Activated CD8-positive, alpha-beta T cell treated with anti-CD3 and anti-CD28 coated beads, Interleukin-2, amount 10 ng/mL, durations not matched to agents 7 days and 5 days (primary cell): ENCODE results near the gene ARID1B. TPM values are rescaled to one million over a fixed set of nuclear protein-coding genes. Genes with fewer than 3 reads are reported as not detected.

Source experiments
- ATAC-seq: fragments of 150-1000 bp; cut with Tn5 transposase; one replicate; pipeline ENCODE4 v1.10.0; 2021; ENCODE audit warnings: moderate library complexity
- CTCF ChIA-PET: fragments of 350-600 bp; sonication (Branson Sonifier 250); formaldehyde crosslinking; loops from one replicate; lab custom pipeline; 2021; ENCODE audit warnings: antibody characterized with exemption; lab: Charles Lee
- POLR2A ChIA-PET: fragments of 350-600 bp; sonication (Branson Sonifier 250); formaldehyde crosslinking; loops from one replicate; lab custom pipeline; 2021; ENCODE audit warnings: antibody characterized with exemption; lab: Charles Lee
- DNase-seq: peaks from one replicate; pipeline ENCODE4 v3.0.0-alpha.2; 2020
- H3K27ac Mint-ChIP-seq: one replicate; pipeline ENCODE4 v1.8.0; 2021; ENCODE audit warnings: mild to moderate bottlenecking, mixed read lengths
- H3K27me3 Mint-ChIP-seq: one replicate; pipeline ENCODE4 v1.8.0; 2021; ENCODE audit warnings: low read depth, mixed read lengths
- H3K36me3 Mint-ChIP-seq: one replicate; pipeline ENCODE4 v1.8.0; 2021; ENCODE audit warnings: low read depth, mixed read lengths
- H3K4me1 Mint-ChIP-seq: one replicate; pipeline ENCODE4 v1.8.0; 2021; ENCODE audit warnings: low read depth, mixed read lengths
- H3K4me3 Mint-ChIP-seq: one replicate; pipeline ENCODE4 v1.8.0; 2021; ENCODE audit warnings: mild to moderate bottlenecking, mixed read lengths
- H3K9me3 Mint-ChIP-seq: one replicate; pipeline ENCODE4 v1.8.0; 2022; ENCODE audit warnings: mixed read lengths; ENCODE audit not compliant: insufficient read depth
- total RNA-seq, 2 experiments: library from RNA; stranded (reverse); gene quantifications; one replicate each; pipeline ENCODE4 v1.2.3, GENCODE V29; 2021

ARID1B gene
- total RNA-seq, 2 experiments from 2014 or later: 60.9 to 62.4 TPM

DNA sequence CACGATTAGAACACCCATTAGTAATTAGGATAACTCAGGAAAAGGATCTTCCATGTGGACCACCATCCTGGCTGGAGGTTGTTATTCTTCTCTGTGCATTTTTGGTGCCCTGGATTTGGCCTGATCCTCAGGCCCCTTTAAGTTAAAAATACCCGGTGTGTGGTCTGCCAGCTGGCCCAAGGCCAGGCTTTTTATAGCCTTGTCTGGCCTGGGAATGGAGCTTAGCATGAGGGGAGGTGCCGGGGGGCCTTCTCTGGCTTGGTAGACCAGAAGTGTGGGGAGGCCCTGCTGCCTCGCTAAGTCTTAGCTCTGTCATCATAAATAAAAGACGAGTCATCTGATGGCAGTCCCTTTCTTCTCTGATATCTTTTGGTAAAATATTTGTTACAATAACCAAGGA lies 71.4 kb downstream of the ARID1B start:
- no peak for ATAC-seq
- H3K4me3 Mint-ChIP-seq: no peak overlapping the region
- peaks cover 6% of the 10 kb centered on the region for H3K36me3 Mint-ChIP-seq
- no peak overlapping the region for H3K27ac Mint-ChIP-seq
- H3K4me1 Mint-ChIP-seq: peaks cover 23% of the 10 kb centered on the region
- ChIA-PET POLR2A (no interaction called here), CTCF (no interaction called here)
- no peaks in the 10 kb centered on the region for H3K9me3 Mint-ChIP-seq
- no peak for DNase-seq
- no peaks in the 10 kb centered on the region for H3K27me3 Mint-ChIP-seq

DNA sequence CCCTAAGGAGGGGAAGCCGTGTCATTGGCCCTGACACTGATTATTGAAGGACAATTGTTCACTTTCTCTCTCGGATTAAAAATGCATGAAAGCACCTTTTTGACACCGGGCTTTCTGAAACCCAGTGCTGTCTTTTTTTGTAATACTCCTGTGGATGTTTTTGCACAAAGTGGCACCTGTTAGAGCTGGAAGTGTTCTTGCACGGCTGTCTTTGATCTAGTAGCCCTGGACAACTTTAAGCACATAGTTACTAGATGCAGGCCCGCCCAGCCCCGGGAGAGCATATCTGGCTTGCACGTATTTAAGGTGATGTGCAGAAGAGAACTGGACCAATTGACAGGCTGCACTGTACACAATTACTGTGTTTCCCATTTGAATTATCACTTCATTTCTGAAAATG lies 72.6 kb downstream of the ARID1B start:
- DNase-seq: no peak
- peaks cover 6% of the 10 kb centered on the region for H3K36me3 Mint-ChIP-seq
- ChIA-PET CTCF (no interaction called here), POLR2A (interaction anchor here (0.5 kb wide), 1 partner anchor 8 kb away, joined by 3 read pairs; no protein-coding TSS in a partner anchor)
- peaks cover 25% of the 10 kb centered on the region for H3K4me1 Mint-ChIP-seq
- ATAC-seq: no peak
- no peak overlapping the region for H3K27ac Mint-ChIP-seq
- no peak overlapping the region for H3K4me3 Mint-ChIP-seq
- no peaks in the 10 kb centered on the region for H3K9me3 Mint-ChIP-seq
- no peaks in the 10 kb centered on the region for H3K27me3 Mint-ChIP-seq

DNA sequence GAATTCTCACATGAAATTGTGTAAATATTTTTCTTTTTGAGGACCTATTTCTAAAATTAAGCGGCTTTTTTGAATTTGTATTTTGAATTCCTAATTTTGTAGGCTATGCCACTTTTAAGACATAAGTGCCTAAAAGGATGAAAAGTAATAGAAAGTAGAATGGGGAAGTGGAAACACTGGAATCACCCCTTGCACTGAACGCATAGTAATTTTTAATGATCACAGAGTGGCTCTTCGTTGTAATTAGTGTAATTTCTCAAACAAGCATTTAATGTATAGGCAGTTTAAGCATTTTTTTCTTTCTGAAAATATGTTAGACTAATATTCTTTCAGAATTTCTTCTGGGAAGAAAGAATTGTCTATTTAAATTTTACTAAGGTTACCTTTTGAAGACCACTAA lies 73.2 kb downstream of the ARID1B start:
- Mint-ChIP-seq H3K4me3 (no peak overlapping the region), H3K9me3 (no peaks in the 10 kb centered on the region), H3K27ac (no peak overlapping the region), H3K4me1 (peaks cover 23% of the 10 kb centered on the region), H3K27me3 (no peaks in the 10 kb centered on the region), H3K36me3 (peaks cover 6% of the 10 kb centered on the region)
- CTCF ChIA-PET: no interaction called here
- POLR2A ChIA-PET: no interaction called here
- ATAC-seq (no peak), DNase-seq (no peak)

- POLR2A ChIA-PET: no interaction called here
- CTCF ChIA-PET: no interaction called here
- no peak for ATAC-seq
- Mint-ChIP-seq H3K9me3 (no peaks in the 10 kb centered on the region), H3K36me3 (peaks cover 2% of the 10 kb centered on the region), H3K4me3 (no peak overlapping the region), H3K27ac (no peak overlapping the region), H3K27me3 (no peaks in the 10 kb centered on the region), H3K4me1 (peaks cover 26% of the 10 kb centered on the region)
- no peak for DNase-seq
Measured at GRCh38 chr6:156851454-156851921, 74.3 kb downstream of the ARID1B start.

- ChIA-PET CTCF (no interaction called here), POLR2A (no interaction called here)
- no peak for DNase-seq
- no peaks in the 10 kb centered on the region for H3K27me3 Mint-ChIP-seq
- H3K36me3 Mint-ChIP-seq: no peaks in the 10 kb centered on the region
- no peak overlapping the region for H3K27ac Mint-ChIP-seq
- ATAC-seq: no peak
- H3K4me1 Mint-ChIP-seq: peaks cover 28% of the 10 kb centered on the region
- no peak overlapping the region for H3K4me3 Mint-ChIP-seq
- H3K9me3 Mint-ChIP-seq: no peaks in the 10 kb centered on the region
Measured at GRCh38 chr6:156852147-156852857, 75.1 kb downstream of the ARID1B start.

GRCh38 chr6:156852858-156853216 lies 75.7 kb downstream of the ARID1B start:
- ATAC-seq (no peak), DNase-seq (no peak)
- H3K27me3 Mint-ChIP-seq: no peaks in the 10 kb centered on the region
- H3K36me3 Mint-ChIP-seq: no peaks in the 10 kb centered on the region
- CTCF ChIA-PET: no interaction called here
- H3K4me1 Mint-ChIP-seq: peaks cover 28% of the 10 kb centered on the region
- POLR2A ChIA-PET: no interaction called here
- no peaks in the 10 kb centered on the region for H3K9me3 Mint-ChIP-seq
- no peak overlapping the region for H3K4me3 Mint-ChIP-seq
- H3K27ac Mint-ChIP-seq: no peak overlapping the region

DNA sequence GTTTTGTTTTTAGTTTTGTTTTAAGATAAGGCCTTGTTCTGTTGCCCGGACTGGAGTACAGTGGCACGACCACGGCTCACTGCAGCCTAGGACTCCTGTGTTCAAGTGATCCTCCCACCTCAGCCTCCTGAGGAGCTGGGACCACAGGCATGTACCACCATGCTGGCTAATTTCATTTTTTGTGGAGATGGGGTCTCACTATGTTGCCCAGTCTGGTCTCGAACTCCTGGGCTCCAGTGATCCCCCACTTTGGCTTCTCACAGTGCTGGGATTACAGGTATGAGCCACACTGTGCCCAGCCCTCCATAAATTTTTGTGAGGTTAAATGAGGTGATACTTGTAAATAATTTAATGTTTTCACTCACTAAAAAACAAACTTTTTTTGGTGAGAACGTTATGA lies 76.6 kb downstream of the ARID1B start:
- no peak for ATAC-seq
- H3K9me3 Mint-ChIP-seq: no peaks in the 10 kb centered on the region

DNA sequence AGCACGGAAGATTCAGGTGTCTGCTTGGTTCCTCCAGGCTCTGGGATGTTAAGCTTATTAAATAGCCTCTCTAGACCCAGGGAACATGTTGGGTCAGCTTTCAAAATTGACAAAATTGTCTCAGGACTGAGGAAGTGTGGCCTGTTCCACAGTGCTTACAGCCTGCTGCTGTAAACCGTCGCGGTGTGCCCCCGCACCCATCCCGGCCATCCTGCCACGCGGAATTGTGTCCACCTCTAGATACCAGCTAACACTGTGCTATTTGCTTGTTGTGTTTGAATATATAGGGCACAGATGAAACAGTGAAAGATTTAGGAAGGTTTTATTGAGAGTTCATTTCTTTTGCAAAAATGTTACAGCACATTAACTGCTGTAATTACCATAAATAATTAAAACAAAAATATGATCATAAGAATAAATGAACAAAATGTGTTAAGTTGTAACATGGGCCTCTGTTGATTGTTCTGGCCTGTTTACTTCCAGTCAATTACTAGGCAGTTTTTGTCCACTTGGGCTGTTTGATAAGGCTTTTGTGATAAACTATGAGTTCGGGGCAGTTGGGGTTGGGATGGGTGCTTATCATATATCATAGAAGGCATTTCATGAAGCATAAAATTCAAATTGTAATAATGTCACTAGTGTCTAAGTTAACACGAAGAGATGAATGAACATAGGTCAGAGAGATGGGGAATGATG lies 77.4 kb downstream of the ARID1B start:
- ATAC-seq: no peak
- Mint-ChIP-seq H3K27ac (no peak overlapping the region), H3K4me3 (no peak overlapping the region), H3K4me1 (peaks cover 28% of the 10 kb centered on the region), H3K27me3 (no peaks in the 10 kb centered on the region), H3K36me3 (no peaks in the 10 kb centered on the region), H3K9me3 (no peaks in the 10 kb centered on the region)
- no peak for DNase-seq
- CTCF ChIA-PET: no interaction called here
- POLR2A ChIA-PET: no interaction called here

More for the DNA sequence above, 76.6 kb downstream of the ARID1B start:
- no peaks in the 10 kb centered on the region for H3K27me3 Mint-ChIP-seq
- peaks cover 28% of the 10 kb centered on the region for H3K4me1 Mint-ChIP-seq
- POLR2A ChIA-PET: no interaction called here
- no peak overlapping the region for H3K27ac Mint-ChIP-seq
- CTCF ChIA-PET: no interaction called here
- no peaks in the 10 kb centered on the region for H3K36me3 Mint-ChIP-seq
- H3K4me3 Mint-ChIP-seq: no peak overlapping the region
- no peak for DNase-seq

GRCh38 chr6:156857573-156857972 lies 80.4 kb downstream of the ARID1B start:
- Mint-ChIP-seq H3K27me3 (no peaks in the 10 kb centered on the region), H3K27ac (no peak overlapping the region), H3K4me1 (peaks cover 27% of the 10 kb centered on the region), H3K36me3 (peaks cover 2% of the 10 kb centered on the region), H3K9me3 (no peaks in the 10 kb centered on the region), H3K4me3 (no peak overlapping the region)
- ChIA-PET CTCF (no interaction called here), POLR2A (no interaction called here)
- ATAC-seq (peak; percentile 36), DNase-seq (no peak)

GRCh38 chr6:156859686-156860085 lies 82.5 kb downstream of the ARID1B start:
- POLR2A ChIA-PET: no interaction called here
- Mint-ChIP-seq H3K27me3 (no peaks in the 10 kb centered on the region), H3K27ac (no peak overlapping the region), H3K9me3 (no peaks in the 10 kb centered on the region), H3K36me3 (peaks cover 2% of the 10 kb centered on the region), H3K4me1 (peaks cover 30% of the 10 kb centered on the region), H3K4me3 (no peak overlapping the region)
- CTCF ChIA-PET: no interaction called here
- no peak for ATAC-seq
- no peak for DNase-seq

DNA sequence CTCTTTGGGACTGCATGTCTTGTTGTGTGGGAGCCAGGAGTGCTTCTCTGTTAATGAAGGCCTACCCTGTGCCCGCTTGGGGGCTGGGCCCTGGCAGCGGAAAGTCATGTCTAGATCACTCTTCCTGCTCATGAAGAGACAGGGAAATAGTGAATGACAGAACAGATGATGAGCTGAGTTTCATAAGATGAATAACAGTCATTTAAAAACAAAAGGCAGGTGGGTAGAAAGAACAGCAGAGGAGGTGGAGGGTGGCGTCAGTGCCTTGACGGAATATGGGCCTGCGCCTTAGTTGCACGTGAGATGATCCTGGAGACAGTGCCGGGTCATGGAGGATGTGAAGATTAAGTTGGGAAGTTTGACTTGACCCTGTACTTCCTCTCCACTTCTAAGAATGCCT lies 85.5 kb downstream of the ARID1B start:
- H3K9me3 Mint-ChIP-seq: no peaks in the 10 kb centered on the region
- CTCF ChIA-PET: no interaction called here
- no peaks in the 10 kb centered on the region for H3K27me3 Mint-ChIP-seq
- peaks cover 28% of the 10 kb centered on the region for H3K4me1 Mint-ChIP-seq
- POLR2A ChIA-PET: no interaction called here
- ATAC-seq: no peak
- no peak overlapping the region for H3K4me3 Mint-ChIP-seq
- no peak for DNase-seq
- peaks cover 2% of the 10 kb centered on the region for H3K36me3 Mint-ChIP-seq
- H3K27ac Mint-ChIP-seq: no peak overlapping the region

DNA sequence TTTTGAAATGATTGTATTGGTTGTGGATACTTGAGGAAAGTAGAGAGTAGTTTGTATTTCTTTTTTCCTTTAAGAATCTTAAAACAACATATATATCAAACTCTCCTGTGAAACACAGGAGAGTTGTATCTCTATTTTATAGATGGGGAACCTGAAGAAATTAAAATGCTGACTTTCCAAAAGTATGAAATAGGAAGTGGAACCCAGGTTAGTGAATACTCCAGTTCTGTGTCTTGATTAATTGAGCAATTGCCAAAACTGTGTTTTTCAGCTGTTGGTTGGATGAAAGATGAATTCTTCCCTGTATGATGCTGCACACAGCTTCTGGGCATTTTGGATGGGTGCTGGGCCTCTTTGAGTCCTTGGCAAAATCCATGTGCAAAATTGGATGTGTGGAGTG lies 86.3 kb downstream of the ARID1B start:
- Mint-ChIP-seq H3K36me3 (peaks cover 2% of the 10 kb centered on the region), H3K27me3 (no peaks in the 10 kb centered on the region), H3K27ac (no peak overlapping the region), H3K9me3 (no peaks in the 10 kb centered on the region), H3K4me1 (peaks cover 28% of the 10 kb centered on the region), H3K4me3 (no peak overlapping the region)
- ATAC-seq: no peak
- ChIA-PET CTCF (no interaction called here), POLR2A (no interaction called here)
- no peak for DNase-seq
